GM12873 (cell line): ENCODE results near the gene COL25A1.

ENCODE experiments used
- TF ChIP-seq, protein P1 (sequence below): IDR thresholded peaks from 2 replicates; pipeline ENCODE4 v1.5.1; 2012; ENCODE audit warnings: low read depth, mild to moderate bottlenecking, moderate library complexity, low read length, control low read depth; ENCODE audit not compliant: insufficient read depth; ENCODE audit errors: missing control alignments

The COL25A1 gene

DNA sequence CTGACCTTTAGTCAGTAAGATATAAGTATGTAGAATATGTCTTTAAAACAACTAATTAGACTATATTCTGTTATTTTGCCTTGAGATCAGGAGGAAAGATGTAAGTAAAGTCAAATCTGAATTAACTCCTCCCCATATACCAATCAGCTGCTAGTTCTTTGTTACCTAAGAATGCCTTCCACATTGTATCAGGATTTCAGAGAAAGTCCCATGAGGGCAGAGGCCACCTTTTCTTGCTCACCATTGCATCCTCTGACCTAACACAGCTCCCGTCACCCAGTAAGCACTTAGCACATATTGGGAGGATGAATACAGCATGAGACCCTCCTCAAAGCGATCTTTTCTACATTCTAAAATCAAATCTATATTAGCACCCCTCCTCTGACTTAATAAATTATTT is 87.0 kb downstream of the COL25A1 start:
- TF ChIP-seq, protein P1, sequence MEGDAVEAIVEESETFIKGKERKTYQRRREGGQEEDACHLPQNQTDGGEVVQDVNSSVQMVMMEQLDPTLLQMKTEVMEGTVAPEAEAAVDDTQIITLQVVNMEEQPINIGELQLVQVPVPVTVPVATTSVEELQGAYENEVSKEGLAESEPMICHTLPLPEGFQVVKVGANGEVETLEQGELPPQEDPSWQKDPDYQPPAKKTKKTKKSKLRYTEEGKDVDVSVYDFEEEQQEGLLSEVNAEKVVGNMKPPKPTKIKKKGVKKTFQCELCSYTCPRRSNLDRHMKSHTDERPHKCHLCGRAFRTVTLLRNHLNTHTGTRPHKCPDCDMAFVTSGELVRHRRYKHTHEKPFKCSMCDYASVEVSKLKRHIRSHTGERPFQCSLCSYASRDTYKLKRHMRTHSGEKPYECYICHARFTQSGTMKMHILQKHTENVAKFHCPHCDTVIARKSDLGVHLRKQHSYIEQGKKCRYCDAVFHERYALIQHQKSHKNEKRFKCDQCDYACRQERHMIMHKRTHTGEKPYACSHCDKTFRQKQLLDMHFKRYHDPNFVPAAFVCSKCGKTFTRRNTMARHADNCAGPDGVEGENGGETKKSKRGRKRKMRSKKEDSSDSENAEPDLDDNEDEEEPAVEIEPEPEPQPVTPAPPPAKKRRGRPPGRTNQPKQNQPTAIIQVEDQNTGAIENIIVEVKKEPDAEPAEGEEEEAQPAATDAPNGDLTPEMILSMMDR, result no peak

DNA sequence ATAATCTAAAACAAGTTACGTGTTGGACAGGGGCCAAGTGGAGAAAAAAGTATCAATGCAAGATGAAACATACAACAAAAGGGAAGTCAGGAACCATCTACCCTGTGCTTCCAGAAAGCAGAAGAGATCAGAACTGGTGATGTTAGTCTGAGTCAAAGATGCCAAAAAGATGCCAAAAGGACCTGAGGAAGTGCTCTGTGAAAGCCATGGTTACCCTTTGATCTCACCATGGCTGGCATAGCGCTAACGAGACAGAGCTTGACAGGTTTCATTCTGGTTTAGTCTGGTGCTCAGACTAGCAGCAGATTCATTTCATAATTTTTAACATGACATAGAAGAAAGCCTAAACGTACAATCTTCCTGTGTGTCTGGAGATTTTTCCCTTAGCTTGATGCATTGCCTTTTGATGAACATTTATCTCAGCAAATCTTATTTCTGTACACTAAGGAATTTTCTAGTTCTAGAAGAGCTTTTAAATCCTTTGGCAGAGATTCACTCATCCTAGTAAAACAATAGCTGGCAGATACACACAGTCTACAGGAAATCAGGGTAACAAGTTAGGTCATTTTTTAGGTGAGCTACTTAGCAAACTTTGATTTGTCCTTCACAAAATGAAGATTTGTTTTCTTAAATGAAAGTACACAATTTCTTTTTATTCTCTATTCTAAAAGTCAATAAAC is 87.7 kb downstream of the COL25A1 start:
- TF ChIP-seq, protein P1, result no peak

DNA sequence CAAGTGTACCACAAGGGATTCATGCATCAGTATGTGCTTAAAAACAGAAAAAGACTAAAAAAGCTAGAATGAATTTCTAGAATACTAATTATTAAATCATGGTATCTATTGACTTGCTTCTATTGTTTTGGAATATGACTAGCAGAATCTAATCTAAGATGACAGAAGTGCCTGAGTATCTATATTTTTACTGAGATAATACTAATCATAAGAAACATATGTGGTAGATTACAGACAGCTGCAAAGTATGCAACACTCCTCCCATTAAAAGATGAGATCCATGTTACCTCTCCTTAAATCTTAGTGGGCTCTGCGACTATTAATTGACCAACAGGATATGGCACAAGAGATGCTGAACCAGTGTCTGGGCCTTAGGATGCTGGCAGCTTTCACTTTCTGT is 89.4 kb downstream of the COL25A1 start:
- TF ChIP-seq, protein P1, result no peak

DNA sequence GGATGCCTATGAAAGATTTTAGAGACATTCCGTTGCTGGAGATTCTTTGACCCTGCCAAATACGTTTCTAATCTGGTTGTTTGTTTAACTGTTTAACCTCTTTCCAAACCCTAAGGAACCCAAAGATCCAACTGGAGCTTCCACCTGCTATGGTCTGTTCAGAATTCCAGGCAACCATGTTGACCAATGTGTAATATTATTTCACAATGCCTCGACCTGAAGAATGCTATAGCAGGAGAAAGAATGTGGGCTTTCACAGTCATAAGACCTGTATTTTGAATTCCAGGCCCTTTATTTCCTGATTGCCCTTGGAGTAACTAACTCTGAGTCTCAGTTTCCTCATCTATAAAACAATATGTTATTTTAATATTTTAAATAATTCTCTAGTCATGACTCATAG is 90.8 kb downstream of the COL25A1 start:
- TF ChIP-seq, protein P1, result no peak

DNA sequence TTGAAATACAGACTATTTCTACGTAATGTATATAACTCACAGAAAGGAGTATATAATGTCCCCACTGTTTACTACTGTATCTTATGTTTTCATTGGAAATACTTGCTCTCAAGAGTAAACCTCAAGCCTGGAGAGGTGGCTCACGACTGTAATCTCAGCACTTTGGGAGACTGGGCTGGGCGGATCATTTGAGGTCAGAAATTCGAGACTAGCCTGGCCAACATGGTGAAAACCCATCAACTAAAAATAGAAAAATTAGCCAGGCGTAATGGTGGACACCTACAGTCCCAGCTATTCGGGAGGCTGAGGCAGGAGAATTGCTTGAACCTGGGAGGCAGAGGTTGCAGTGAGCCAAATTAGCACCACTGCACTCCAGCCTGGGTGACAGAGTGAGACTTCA is 92.8 kb downstream of the COL25A1 start:
- TF ChIP-seq, protein P1, result no peak

DNA sequence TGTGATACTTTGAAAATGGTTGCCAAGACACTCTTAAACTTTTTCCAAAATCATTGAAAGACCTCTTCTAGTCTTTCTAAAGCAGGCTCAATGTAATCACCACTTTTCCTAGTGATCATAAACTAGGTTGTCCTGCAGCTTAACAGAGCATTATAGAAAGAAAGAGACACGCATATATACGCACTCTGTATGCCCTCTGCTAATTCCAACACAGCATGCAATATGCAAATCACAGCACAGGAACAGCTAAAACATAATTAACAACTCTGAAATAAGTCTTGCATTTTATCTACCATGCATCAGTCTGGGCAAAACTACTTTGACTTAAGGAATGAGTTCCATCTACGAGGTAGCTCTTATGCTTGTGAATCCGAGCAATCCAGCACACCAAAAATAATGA is 94.6 kb downstream of the COL25A1 start:
- TF ChIP-seq, protein P1, result no peak

DNA sequence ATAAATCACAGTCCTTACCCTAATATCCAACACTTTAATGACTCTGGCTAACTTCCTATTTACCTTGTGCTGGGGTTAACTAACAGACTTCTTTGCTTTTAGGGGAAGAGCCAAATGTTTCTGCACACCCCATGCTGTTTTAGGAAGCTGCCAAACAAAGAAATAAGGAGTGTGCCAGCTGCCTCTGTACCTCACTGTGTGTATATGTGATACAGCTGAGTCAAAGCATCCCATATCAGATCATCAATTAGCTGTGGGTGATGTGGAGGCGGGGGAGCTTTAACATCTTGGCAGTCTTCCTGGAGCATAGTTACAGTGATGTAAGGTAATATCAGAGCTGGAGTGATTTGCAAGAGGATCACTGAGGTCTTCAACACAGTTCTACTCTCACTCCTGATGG is 95.4 kb downstream of the COL25A1 start:
- TF ChIP-seq, protein P1, result no peak

DNA sequence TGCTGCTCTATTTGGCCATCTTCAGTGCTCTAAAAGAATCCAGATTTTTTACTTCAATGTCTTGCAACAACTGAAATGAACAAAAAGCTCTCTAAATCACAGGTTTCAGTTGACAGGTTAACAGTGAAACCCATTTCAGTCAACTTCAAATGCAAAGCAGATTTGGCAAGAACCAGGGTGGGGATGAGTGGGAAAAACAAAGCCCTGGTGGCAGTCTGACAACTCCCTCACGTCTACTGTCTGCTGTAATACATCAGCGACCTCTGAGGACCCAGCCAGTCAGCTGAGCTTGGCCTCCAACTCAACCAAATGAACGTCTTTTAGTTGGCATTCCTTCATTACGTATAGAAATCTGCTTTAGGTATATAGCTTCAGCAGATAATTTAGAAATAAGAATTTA is 95.8 kb downstream of the COL25A1 start:
- TF ChIP-seq, protein P1, result no peak
